ENCODE measurements around the gene PLEK2. TPM values are rescaled to one million over a fixed set of nuclear protein-coding genes. Genes with fewer than 3 reads are reported as not detected.

Gene PLEK2
- total RNA-seq, 1 donor from 2014 or later = 100 TPM

- Histone ChIP-seq H3K36me3 (ENCODE audit: control insufficient read depth, insufficient read depth, low read length) (no peaks in the 10 kb centered on the region), H3K27me3 (ENCODE audit: control insufficient read depth, insufficient read depth, low read length) (no peaks in the 10 kb centered on the region), H3K4me3 (ENCODE audit: low read depth, low read length) (no peak overlapping the region)
- peak; percentile 44 for DNase-seq (ENCODE audit: low read depth)
- TF ChIP-seq, protein P1, sequence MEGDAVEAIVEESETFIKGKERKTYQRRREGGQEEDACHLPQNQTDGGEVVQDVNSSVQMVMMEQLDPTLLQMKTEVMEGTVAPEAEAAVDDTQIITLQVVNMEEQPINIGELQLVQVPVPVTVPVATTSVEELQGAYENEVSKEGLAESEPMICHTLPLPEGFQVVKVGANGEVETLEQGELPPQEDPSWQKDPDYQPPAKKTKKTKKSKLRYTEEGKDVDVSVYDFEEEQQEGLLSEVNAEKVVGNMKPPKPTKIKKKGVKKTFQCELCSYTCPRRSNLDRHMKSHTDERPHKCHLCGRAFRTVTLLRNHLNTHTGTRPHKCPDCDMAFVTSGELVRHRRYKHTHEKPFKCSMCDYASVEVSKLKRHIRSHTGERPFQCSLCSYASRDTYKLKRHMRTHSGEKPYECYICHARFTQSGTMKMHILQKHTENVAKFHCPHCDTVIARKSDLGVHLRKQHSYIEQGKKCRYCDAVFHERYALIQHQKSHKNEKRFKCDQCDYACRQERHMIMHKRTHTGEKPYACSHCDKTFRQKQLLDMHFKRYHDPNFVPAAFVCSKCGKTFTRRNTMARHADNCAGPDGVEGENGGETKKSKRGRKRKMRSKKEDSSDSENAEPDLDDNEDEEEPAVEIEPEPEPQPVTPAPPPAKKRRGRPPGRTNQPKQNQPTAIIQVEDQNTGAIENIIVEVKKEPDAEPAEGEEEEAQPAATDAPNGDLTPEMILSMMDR (IDR thresholded peaks at IDR 0.05; ENCODE audit: insufficient read depth, low read length, poor library complexity, severe bottlenecking) = peak; percentile 82
Observed at GRCh38 chr14:67426983-67427606, 15.1 kb upstream of the PLEK2 start.

DNA sequence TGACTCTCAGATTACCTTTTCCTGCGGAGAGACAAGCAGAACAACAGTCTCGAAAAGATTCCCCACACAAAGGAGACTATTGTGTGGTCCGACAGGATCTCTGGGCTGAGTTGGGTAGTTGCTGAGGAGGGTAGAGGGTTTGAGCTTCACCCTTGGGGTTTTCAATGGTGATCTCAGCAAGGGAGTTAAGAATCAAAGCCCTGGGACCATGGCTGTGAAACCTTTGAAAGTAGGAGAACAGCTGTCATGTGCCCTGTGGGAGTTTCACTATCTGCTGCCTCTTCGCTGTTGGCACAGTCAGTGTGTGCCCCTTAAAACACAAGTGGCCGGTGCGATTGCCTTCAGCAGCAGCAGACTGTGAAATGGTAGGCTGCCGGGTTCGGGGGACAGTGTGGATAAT is 14.2 kb upstream of the PLEK2 start:
- Histone ChIP-seq H3K36me3 (ENCODE audit: control insufficient read depth, insufficient read depth, low read length) (no peaks in the 10 kb centered on the region), H3K4me3 (ENCODE audit: low read depth, low read length) (no peak overlapping the region), H3K27me3 (ENCODE audit: control insufficient read depth, insufficient read depth, low read length) (no peaks in the 10 kb centered on the region)
- no peak for DNase-seq (ENCODE audit: low read depth)
- TF ChIP-seq, protein P1 (IDR thresholded peaks at IDR 0.05; ENCODE audit: insufficient read depth, low read length, poor library complexity, severe bottlenecking) = no peak

DNA sequence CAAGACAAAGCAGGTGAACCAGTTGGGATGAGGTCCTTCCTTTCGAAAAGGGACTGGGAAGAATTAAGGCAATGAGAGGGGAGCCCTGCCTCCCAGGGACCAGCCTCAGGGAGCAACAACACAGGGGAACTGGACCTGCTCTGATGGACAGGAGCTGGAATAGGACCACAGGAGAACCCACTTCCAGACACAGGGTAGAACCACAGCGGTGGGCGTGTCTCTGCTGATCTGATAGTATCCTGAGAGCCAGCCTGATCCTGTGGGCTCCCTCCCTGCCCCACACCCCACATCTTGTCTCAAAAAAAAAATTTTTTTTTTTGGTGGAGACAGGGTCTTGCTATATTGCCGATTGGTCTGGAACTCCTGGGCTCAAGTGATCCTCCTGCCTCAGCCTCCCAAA is 13.6 kb upstream of the PLEK2 start:
- Histone ChIP-seq H3K36me3 (ENCODE audit: control insufficient read depth, insufficient read depth, low read length) (no peaks in the 10 kb centered on the region), H3K27me3 (ENCODE audit: control insufficient read depth, insufficient read depth, low read length) (no peaks in the 10 kb centered on the region), H3K4me3 (ENCODE audit: low read depth, low read length) (no peak overlapping the region)
- DNase-seq (ENCODE audit: low read depth) = no peak
- TF ChIP-seq, protein P1 (IDR thresholded peaks at IDR 0.05; ENCODE audit: insufficient read depth, low read length, poor library complexity, severe bottlenecking) = no peak

GRCh38 chr14:67424539-67424938 is 12.6 kb upstream of the PLEK2 start:
- TF ChIP-seq, protein P1 (IDR thresholded peaks at IDR 0.05; ENCODE audit: insufficient read depth, low read length, poor library complexity, severe bottlenecking) = no peak

DNA sequence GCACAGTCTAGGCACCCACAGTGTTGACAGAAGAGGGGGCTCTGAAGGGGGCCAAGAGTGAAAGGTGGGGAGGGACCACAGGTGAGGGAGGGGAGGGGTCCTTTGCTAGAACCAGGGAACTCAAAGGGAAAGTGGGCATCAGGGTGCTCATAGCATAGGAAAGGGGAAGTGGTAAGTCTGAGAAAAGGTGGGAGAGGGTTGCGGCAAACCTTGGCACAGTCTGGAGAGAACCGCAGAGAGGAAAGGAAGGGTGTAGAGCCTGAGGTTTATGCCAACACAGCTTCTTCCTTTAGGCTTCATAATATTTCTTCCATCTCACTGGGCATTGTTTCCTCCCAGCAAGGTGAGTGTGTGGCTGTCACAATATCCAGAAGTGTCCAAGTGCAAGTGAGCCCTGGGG is 11.5 kb upstream of the PLEK2 start:
- no peak for DNase-seq (ENCODE audit: low read depth)
- H3K27me3 ChIP-seq (ENCODE audit: control insufficient read depth, insufficient read depth, low read length) = no peaks in the 10 kb centered on the region
- H3K4me3 ChIP-seq (ENCODE audit: low read depth, low read length) = no peak overlapping the region
- TF ChIP-seq, protein P1 (IDR thresholded peaks at IDR 0.05; ENCODE audit: insufficient read depth, low read length, poor library complexity, severe bottlenecking) = no peak
- no peaks in the 10 kb centered on the region for H3K36me3 ChIP-seq (ENCODE audit: control insufficient read depth, insufficient read depth, low read length)

More at GRCh38 chr14:67424539-67424938, 12.6 kb upstream of the PLEK2 start:
- no peak for DNase-seq (ENCODE audit: low read depth)
- Histone ChIP-seq H3K27me3 (ENCODE audit: control insufficient read depth, insufficient read depth, low read length) (no peaks in the 10 kb centered on the region), H3K4me3 (ENCODE audit: low read depth, low read length) (no peak overlapping the region), H3K36me3 (ENCODE audit: control insufficient read depth, insufficient read depth, low read length) (no peaks in the 10 kb centered on the region)

All from kidney epithelial cell (primary cell).